GM15510 (cell line): ENCODE results near the gene BRD3.

ENCODE experiments used
- POLR2A ChIP-seq: IDR thresholded peaks from 3 replicates; pipeline ENCODE4 v1.6.1; 2011; ENCODE audit warnings: borderline replicate concordance; ENCODE audit not compliant: insufficient read length; ENCODE audit errors: extremely low read depth

The BRD3 gene

DNA sequence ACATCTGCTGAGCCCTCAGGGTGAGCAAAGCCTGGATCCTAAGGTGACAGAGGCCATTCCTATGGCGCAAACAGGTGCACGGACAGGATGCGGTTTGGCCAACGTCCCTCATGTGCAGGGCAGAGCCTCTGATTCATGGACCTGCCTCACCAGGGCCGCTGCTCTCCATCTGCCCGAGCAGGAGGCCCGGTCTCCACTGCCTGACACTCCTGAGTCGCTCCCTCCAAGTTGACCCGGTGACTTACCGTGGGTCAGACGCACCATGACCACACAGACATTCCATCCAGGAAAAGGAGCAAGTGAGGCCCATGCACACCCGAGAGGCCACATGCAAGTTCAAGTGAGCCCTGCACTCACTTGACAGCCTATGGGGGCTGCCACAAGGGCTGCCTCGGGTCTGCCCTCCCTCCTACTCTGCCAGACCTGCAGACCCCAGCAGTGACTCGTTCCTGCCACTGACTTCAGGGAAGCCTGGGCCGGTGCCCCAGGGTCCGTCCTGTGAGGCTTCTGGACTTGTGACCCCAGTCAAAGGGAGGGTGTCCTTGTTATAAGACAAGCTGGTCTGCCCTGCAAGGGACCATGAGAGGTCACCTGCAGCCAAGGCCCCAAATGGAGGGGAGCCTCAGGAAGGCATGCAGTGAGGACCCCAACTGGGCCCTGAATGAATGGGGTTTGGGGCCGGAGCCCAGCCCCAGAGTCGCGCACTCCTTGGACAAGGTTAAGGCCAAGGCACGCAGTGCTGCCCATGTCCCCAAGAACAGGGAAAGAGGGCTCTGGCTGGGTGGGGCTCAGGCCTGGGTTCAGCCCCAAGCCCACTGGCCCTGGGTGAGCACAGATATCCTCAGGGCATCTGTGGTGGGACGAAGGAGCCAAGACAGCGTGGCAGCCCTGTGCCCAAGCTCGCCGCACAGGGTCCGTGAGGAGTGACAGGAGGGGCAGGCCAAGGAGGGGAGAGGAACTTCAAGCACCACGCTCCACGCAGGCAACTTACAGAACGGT is 32.5 kb downstream of the BRD3 start:
- TF ChIP-seq POLR2A = no peak

- TF ChIP-seq POLR2A = no peak
These were observed 33.4 kb downstream of the BRD3 start for GRCh38 chr9:134034215-134035040.

GRCh38 chr9:134033516-134034214 is 34.2 kb downstream of the BRD3 start:
- no peak for TF ChIP-seq POLR2A

DNA sequence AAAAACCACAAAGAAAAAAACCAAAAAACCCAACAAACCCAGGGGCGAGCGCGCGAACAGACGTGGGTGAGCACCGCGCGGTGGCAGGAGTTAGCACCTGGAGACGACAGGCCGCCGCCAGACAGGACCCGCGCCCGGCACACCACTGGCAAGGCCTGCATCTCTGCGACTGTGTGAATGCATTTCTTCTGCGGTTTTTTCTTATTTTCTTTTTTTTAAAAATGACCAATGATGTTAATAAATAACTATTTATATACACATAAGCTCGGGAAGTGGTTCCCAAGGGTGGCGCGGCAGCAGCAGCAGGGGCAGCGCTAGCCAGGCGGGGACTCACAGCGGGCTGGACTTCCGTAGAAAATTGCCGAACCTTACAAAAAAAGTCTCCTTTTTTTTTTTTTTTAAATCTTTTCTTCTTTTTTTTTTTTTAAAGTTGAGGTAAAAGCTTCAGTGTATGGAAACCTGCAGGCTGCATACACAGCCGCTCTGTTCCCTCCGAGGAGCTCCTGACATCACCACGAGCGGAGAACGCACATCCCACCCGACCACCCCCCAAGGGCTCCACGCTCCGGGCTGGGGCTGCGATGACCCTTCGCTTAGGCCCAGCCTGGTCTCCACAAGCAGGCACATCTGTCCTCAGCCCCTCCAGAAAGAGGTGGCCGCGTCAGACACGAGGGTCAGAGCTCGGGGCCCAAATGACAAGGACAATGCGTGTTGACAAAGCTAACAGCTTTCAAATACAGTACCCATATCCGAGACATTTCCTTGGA is 35.2 kb downstream of the BRD3 start:
- no peak for TF ChIP-seq POLR2A

- no peak for TF ChIP-seq POLR2A
These were observed 36.0 kb downstream of the BRD3 start for GRCh38 chr9:134031783-134032182.

- no peak for TF ChIP-seq POLR2A
These were observed 36.9 kb downstream of the BRD3 start for GRCh38 chr9:134030821-134031470.

- TF ChIP-seq POLR2A = no peak
These were observed 38.3 kb downstream of the BRD3 start for GRCh38 chr9:134029248-134030226.

- TF ChIP-seq POLR2A = no peak
These were observed 39.1 kb downstream of the BRD3 start for GRCh38 chr9:134028575-134029247.

GRCh38 chr9:134028076-134028475 is 39.8 kb downstream of the BRD3 start:
- no peak for TF ChIP-seq POLR2A

DNA sequence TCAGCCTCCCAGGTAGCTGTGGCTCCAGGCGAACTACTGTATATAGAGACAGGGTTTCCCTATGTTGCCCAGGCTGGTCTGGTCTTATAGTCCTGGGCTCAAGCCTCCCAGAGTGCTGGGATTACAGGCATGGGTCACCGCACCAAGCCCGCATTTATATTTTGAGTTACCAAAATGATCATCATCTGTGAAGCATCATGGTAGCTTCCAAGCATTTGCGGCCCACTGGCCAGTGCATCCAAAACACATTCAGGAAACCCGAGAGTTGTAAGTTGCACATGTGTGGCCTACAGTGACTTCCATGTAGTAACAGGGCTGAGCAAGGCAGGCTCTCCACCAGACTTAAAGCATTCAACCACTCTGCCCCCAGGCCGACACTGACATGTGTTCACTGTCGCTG is 40.3 kb downstream of the BRD3 start:
- no peak for TF ChIP-seq POLR2A

DNA sequence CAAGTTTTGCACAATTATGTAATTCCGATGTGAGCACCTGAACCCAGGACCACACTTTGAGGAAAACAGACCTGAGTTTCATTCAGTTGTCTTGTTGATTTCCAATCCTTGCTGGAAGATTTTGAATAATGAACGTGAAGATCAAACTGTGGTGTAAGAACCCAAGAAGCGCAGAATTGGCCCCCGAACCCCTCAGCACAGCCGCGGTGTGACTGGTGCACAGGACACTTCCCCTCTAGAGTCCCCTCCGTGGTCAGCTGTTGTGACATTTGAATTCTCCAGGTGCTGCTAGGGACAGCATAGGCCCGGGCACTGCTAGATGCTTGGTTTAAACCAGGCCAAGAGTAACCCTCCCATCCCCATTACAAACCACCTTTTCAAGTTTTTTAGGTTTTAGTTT is 40.8 kb downstream of the BRD3 start:
- TF ChIP-seq POLR2A = no peak

- no peak for TF ChIP-seq POLR2A
These were observed 41.2 kb downstream of the BRD3 start for GRCh38 chr9:134026581-134026980.
